Transverse colon (tissue), 4 donors: Measurements from ENCODE around the gene RMI2. TPM values are rescaled to one million over a fixed set of nuclear protein-coding genes. Genes with fewer than 3 reads are reported as not detected.

Source experiments
- DNase-seq: peaks from one replicate; pipeline ENCODE4 v3.0.0-alpha.2; 2019
- H3K27ac ChIP-seq, 4 donors: fragments of 200-600 bp; sonication (generic); 2 replicates each; pipeline ENCODE4 v1.5.1; 2016 to 2018; ENCODE audit warnings: inconsistent platforms in 4 of 4
- H3K27me3 ChIP-seq: fragments of 200-600 bp; sonication (generic); 2 replicates; pipeline ENCODE4 v1.5.1; 2017; ENCODE audit warnings: inconsistent platforms
- H3K36me3 ChIP-seq, 4 donors: fragments of 200-600 bp; sonication (generic); 2 replicates each; pipeline ENCODE4 v1.5.1; 2017 to 2019; ENCODE audit warnings: inconsistent platforms in 4 of 4
- H3K4me1 ChIP-seq, 4 donors: fragments of 200-600 bp; sonication (generic); 2 replicates each; pipeline ENCODE4 v1.5.1; 2017 to 2020; ENCODE audit warnings: inconsistent platforms in 4 of 4
- H3K4me3 ChIP-seq, 4 donors: fragments of 200-600 bp; sonication (generic); 1 replicate in 1 of 4; 2 replicates in 3 of 4; pipeline versions ENCODE4 v1.5.1 to v1.6.1; 2017 to 2019; ENCODE audit warnings: inconsistent platforms in 4 of 4
- H3K9me3 ChIP-seq, 2 donors: fragments of 200-600 bp; sonication (generic); 2 replicates each; pipeline ENCODE4 v1.5.1; 2017 to 2019; ENCODE audit warnings: inconsistent platforms in 2 of 2
- EP300 ChIP-seq: sonication (generic); formaldehyde crosslinking; IDR thresholded peaks from one replicate; pipeline ENCODE4 v1.6.1; 2017; ENCODE audit warnings: antibody characterized with exemption, low read depth
- POLR2A ChIP-seq: fragments of 450-650 bp; IDR thresholded peaks from one replicate; pipeline ENCODE4 v1.6.1; 2016; ENCODE audit warnings: antibody characterized with exemption, mild to moderate bottlenecking, moderate library complexity
- POLR2AphosphoS5 ChIP-seq, 3 donors: sonication (generic); formaldehyde crosslinking; IDR thresholded peaks; one replicate each; pipeline ENCODE4 v1.6.1; 2016; ENCODE audit warnings: antibody characterized with exemption in 3 of 3
- WGBS, 2 donors: methylation state at CpG; one replicate each; pipeline ENCODE4 v1.1.5; 2018; ENCODE audit warnings: low coverage in 1 of 2; 5-methylcytosine and 5-hydroxymethylcytosine counted together
- in situ Hi-C, 4 donors: fragments of 200-750 bp; cut with MboI; loops; one replicate each; pipeline versions ENCODE4 v1.15.0 to v1.15.1; 2017; ENCODE audit warnings: low sequenced_read_pairs in 3 of 4, low pct_ligation_motif_present in 1 of 4, low pct_unique_long_range_greater_than_20kb in 1 of 4
- intact Hi-C: fragments of 100-400 bp; cut with DNase I; formaldehyde crosslinking; loops from one replicate; pipeline ENCODE4 v1.15.1; 2023; ENCODE audit warnings: low total_unique reads
- total RNA-seq, 4 donors: library from RNA; depleted of rRNA; stranded (reverse); fragments of >200 nt; gene quantifications; one replicate each; pipeline ENCODE4 v1.1.0, GENCODE V29; 2016
- TF ChIP-seq, protein P1 (sequence below), 5 experiments: fragments of 200-600 bp in 3 of 5; fragments of 450-650 bp in 2 of 5; sonication (generic) in 3 of 5; IDR thresholded peaks; 1 replicate in 2 of 5; 2 replicates in 3 of 5; pipeline ENCODE4 v1.5.1; 2016 to 2017; ENCODE audit warnings: antibody characterized with exemption in 5 of 5, inconsistent platforms in 3 of 5, mild to moderate bottlenecking in 2 of 5, moderate library complexity in 1 of 5

The RMI2 gene
- total RNA-seq, 4 donors from 2014 or later, result 2.3 to 2.9 TPM; not detected in 2

DNA sequence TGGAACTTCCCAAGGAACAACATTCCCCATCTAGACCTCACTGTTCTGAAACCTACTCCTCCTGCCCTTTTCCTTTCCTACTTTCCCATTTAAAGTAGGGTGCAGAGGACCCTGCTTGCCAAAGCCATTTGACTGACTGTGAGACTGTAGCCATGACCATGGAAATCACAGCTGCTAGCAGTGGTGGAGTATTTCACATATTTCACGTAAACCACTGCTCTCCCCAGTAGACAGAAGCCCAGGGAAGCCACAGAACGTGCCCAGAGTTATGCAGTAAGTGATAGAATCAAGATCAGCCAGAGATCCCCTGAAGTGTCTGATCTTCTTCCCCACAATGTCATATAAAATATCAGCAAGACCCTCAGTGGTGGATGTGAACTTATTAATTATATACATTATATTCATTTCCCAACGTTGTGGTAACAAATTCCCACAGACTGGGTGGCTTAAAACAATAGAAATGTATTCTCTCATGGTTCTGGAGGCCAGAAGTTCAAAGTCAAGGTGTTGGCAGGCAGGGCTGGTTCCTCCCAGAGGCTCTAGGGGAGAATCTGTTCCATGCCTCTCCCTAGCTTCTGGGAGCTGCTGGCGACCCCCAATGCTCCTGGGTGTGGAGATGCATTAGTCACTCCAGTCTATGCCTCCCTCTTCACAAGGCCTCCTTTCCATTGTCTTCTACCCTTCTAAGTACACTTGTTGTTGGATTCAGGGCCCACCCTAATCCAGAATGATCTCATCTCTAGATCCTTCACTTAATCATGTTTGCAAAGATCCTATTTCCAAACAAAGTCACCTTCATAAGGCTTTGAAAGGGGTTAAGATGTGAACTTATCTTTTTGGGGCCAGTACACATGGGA lies 43.4 kb upstream of the RMI2 start:
- Histone ChIP-seq H3K27ac (no peak overlapping the region), H3K9me3 (no peaks in the 10 kb centered on the region), H3K36me3 (no peaks in the 10 kb centered on the region), H3K27me3 (no peaks in the 10 kb centered on the region), H3K4me1 (peaks cover 3 to 15% (median 11%) of the 10 kb centered on the region in 4 donors), H3K4me3 (no peak overlapping the region)
- intact Hi-C loops, result no loop called here
- in situ Hi-C loops, result no loop called here
- no peak for DNase-seq
- TF ChIP-seq, protein P1, sequence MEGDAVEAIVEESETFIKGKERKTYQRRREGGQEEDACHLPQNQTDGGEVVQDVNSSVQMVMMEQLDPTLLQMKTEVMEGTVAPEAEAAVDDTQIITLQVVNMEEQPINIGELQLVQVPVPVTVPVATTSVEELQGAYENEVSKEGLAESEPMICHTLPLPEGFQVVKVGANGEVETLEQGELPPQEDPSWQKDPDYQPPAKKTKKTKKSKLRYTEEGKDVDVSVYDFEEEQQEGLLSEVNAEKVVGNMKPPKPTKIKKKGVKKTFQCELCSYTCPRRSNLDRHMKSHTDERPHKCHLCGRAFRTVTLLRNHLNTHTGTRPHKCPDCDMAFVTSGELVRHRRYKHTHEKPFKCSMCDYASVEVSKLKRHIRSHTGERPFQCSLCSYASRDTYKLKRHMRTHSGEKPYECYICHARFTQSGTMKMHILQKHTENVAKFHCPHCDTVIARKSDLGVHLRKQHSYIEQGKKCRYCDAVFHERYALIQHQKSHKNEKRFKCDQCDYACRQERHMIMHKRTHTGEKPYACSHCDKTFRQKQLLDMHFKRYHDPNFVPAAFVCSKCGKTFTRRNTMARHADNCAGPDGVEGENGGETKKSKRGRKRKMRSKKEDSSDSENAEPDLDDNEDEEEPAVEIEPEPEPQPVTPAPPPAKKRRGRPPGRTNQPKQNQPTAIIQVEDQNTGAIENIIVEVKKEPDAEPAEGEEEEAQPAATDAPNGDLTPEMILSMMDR (IDR thresholded peaks at IDR 0.05), result no peak
- TF ChIP-seq POLR2AphosphoS5 (IDR thresholded peaks at IDR 0.05), result no peak
- TF ChIP-seq POLR2A, result no peak
- TF ChIP-seq EP300, result no peak
- WGBS, 2 donors, result 63 to 75% methylated on average over 4 of the region's 4 CpGs

DNA sequence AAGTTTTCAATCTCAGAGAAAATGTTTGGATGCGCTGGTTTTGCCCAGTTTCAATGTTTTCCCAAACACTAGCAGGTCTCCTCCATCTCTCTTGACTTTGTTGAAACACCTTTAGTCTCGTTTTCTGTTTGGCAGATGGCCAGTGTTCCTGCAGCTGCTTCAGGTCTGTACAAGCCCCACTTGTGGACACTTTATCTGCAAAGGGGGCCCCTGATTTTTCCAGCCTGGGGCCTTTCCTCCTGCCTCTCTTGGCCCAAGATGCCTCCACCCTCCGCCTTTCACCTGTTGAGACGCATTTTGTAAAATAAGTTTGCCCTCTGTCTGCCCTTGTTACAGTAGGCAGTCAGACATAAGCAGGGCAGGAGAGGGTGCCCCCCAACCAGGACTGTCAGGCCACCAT lies 42.3 kb upstream of the RMI2 start:
- Histone ChIP-seq H3K27me3 (no peaks in the 10 kb centered on the region), H3K4me1 (peaks cover 0 to 4% (median 1%) of the 10 kb centered on the region in 4 donors), H3K27ac (no peak overlapping the region), H3K4me3 (no peak overlapping the region), H3K36me3 (no peaks in the 10 kb centered on the region), H3K9me3 (no peaks in the 10 kb centered on the region)
- 69 to 85% methylated on average over 1 to 4 of the region's 4 CpGs for WGBS, 2 donors
- in situ Hi-C loops, result no loop called here
- no peak for DNase-seq
- TF ChIP-seq, protein P1 (IDR thresholded peaks at IDR 0.05), result no peak
- TF ChIP-seq POLR2A (no peak), EP300 (no peak), POLR2AphosphoS5 (IDR thresholded peaks at IDR 0.05) (no peak)
- intact Hi-C loops, result no loop called here

DNA sequence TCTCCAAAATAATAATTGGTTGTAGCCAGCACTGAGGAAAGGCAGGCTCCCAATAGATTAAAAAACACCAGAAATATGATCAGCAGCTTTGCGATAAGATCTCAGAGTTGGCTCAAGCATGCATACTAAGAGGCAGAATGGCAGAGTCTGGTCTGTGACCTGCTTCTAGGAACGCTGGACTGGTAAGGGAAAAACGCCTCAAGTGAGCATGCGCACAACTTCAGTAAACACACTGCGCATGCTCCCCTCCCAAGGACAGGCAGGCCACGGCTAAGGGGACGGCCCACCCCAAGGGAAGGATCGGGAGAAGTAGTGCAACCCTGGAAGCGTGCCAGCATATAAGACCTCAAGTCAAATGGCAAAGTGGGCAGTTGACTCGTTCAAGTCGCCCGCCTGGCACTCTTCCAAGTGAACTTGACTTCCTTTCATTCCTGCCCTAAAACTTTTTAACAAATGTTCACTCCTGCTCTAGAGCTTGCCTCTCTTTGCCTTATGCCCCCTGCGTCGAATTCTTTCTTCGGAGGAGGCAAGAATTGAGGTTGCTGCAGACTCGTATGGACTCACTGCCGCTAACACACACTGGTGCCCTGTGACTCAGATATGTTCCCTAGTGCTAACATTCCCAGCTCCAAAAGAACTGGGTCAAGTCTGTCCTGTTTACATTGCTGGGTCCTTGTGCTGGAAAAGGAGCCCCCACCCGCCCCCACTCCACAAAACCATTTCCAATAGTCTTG lies 41.7 kb upstream of the RMI2 start:
- Histone ChIP-seq H3K27me3 (no peaks in the 10 kb centered on the region), H3K9me3 (no peaks in the 10 kb centered on the region), H3K4me1 (no peaks in the 10 kb centered on the region), H3K4me3 (no peak overlapping the region), H3K27ac (no peak overlapping the region), H3K36me3 (no peaks in the 10 kb centered on the region)
- whole genome bisulfite sequencing, 2 donors, result 75 to 93% methylated on average over 9 to 18 of the region's 18 CpGs
- no peak for DNase-seq
- intact Hi-C loops (no loop called here), in situ Hi-C loops (no loop called here)
- TF ChIP-seq POLR2AphosphoS5 (IDR thresholded peaks at IDR 0.05) (no peak), POLR2A (no peak), EP300 (no peak)
- TF ChIP-seq, protein P1 (IDR thresholded peaks at IDR 0.05), result no peak

DNA sequence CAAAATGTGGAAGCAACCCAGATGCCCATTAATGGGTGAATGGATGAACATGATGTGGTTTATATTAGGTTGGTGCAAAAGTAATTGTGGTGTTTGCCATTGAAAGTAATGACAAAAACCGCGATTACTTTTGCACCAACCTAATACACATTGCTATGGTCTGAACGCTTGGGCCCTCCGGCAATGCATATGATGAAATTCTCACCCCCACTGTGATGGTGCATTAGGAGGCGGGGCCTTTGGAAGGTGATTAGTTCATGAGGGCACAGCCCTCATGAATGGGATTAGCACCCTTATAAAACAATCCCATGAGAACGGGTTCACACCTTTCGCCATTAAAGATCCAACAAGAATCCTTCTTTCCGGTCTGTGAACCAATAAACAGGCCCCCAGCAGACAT lies 38.9 kb upstream of the RMI2 start:
- no peaks in the 10 kb centered on the region for H3K9me3 ChIP-seq
- intact Hi-C loops (no loop called here), in situ Hi-C loops (no loop called here)
- no peak for DNase-seq
- H3K27ac ChIP-seq, result no peak overlapping the region
- H3K4me3 ChIP-seq, result no peak overlapping the region
- H3K36me3 ChIP-seq, result no peaks in the 10 kb centered on the region
- WGBS, 2 donors, result 94 to 100% methylated on average over 2 to 8 of the region's 8 CpGs
- no peak for TF ChIP-seq EP300
- no peak for TF ChIP-seq POLR2AphosphoS5 (IDR thresholded peaks at IDR 0.05)
- TF ChIP-seq, protein P1 (IDR thresholded peaks at IDR 0.05), result no peak
- TF ChIP-seq POLR2A, result no peak
- H3K4me1 ChIP-seq, result no peaks in the 10 kb centered on the region
- H3K27me3 ChIP-seq, result no peaks in the 10 kb centered on the region
